H1 (cell line): Measurements from ENCODE around the gene ZNF292. TPM values are rescaled to one million over a fixed set of nuclear protein-coding genes. Genes with fewer than 3 reads are reported as not detected.

Experiments used
- CTCF ChIA-PET: fragments of 300-600 bp; sonication (Branson Sonifier 250); formaldehyde crosslinking; loops from one replicate; lab custom pipeline; 2021; ENCODE audit not compliant: partially characterized antibody; lab: Charles Lee
- POLR2A ChIA-PET: fragments of 300-600 bp; sonication (Branson Sonifier 250); formaldehyde crosslinking; loops from one replicate; lab custom pipeline; 2021; ENCODE audit warnings: inconsistent platforms; ENCODE audit not compliant: partially characterized antibody; lab: Charles Lee
- DNase-seq, 2 experiments: peaks; one replicate each; pipeline versions ENCODE4 v3.0.0 to v3.0.0-alpha.2; 2010 to 2022; ENCODE audit warnings: low spot score in 2 of 2, low read depth in 1 of 2, mixed read lengths in 1 of 2
- FAIRE-seq: peaks from 2 replicates; lab custom pipeline; 2011; peaks lifted over from hg19 to GRCh38; lab: Jason Lieb, UNC
- H2AFZ ChIP-seq: 2 replicates; pipeline ENCODE4 v1.8.1; 2012; ENCODE audit warnings: low read length, inconsistent platforms
- H2AK5ac ChIP-seq: 2 replicates; pipeline ENCODE4 v1.6.1; 2013; ENCODE audit warnings: low read depth, low read length
- H2BK120ac ChIP-seq: replicated peaks from 2 replicates; pipeline ENCODE3; 2013; ENCODE audit warnings: low read depth, low read length, inconsistent platforms
- H2BK12ac ChIP-seq: 2 replicates; pipeline ENCODE4 v1.6.1; 2013; ENCODE audit warnings: low read depth, low read length
- H2BK15ac ChIP-seq: 2 replicates; pipeline ENCODE4 v1.6.1; 2013; ENCODE audit warnings: low read length
- H2BK20ac ChIP-seq: 2 replicates; pipeline ENCODE4 v1.6.1; 2013; ENCODE audit warnings: low read length
- H2BK5ac ChIP-seq: 2 replicates; pipeline ENCODE4 v1.6.1; 2013; ENCODE audit warnings: low read depth, low read length
- H3K14ac ChIP-seq: 2 replicates; pipeline ENCODE4 v1.6.1; 2013; ENCODE audit warnings: inconsistent platforms; ENCODE audit not compliant: insufficient read length
- H3K18ac ChIP-seq: 2 replicates; pipeline ENCODE4 v1.6.1; 2013; ENCODE audit warnings: low read length; ENCODE audit errors: extremely low read depth
- H3K23ac ChIP-seq: 2 replicates; pipeline ENCODE4 v1.6.1; 2013; ENCODE audit warnings: inconsistent platforms; ENCODE audit not compliant: insufficient read length
- H3K23me2 ChIP-seq: 2 replicates; pipeline ENCODE4 v1.6.1; 2013; ENCODE audit warnings: low read depth, low read length
- H3K27ac ChIP-seq: 2 replicates; pipeline ENCODE4 v1.6.1; 2011; ENCODE audit warnings: low read depth, low read length, inconsistent platforms
- H3K27me3 ChIP-seq, 4 experiments: replicated peaks in 1 of 4; 1 replicate in 1 of 4; 2 replicates in 3 of 4; pipeline versions ENCODE4 v1.6.1 to v1.8.1; 2011 to 2013; ENCODE audit warnings: low read length in 3 of 4, mild to moderate bottlenecking in 3 of 4, inconsistent platforms in 2 of 4, mixed read lengths in 2 of 4, moderate library complexity in 1 of 4; ENCODE audit not compliant: control insufficient read depth in 3 of 4, insufficient read depth in 3 of 4; ENCODE audit errors: extremely low read depth in 1 of 4
- H3K36me3 ChIP-seq, 4 experiments: 2 replicates each; pipeline versions ENCODE4 v1.6.1 to v1.8.1; 2011 to 2013; ENCODE audit warnings: mild to moderate bottlenecking in 4 of 4, low read length in 3 of 4, moderate library complexity in 2 of 4, control low read depth in 1 of 4, inconsistent platforms in 1 of 4; ENCODE audit not compliant: insufficient read depth in 4 of 4, control insufficient read depth in 2 of 4
- H3K4ac ChIP-seq: replicated peaks from 2 replicates; pipeline ENCODE3; 2013; ENCODE audit warnings: low read length, low read depth, mixed read lengths, inconsistent platforms; ENCODE audit not compliant: insufficient read length
- H3K4me1 ChIP-seq, 4 experiments: replicated peaks in 1 of 4; 1 replicate in 1 of 4; 2 replicates in 3 of 4; pipeline versions ENCODE4 v1.6.1 to v1.8.1; 2011 to 2013; ENCODE audit warnings: low read length in 3 of 4, inconsistent platforms in 2 of 4, mixed read lengths in 1 of 4; ENCODE audit not compliant: insufficient read depth in 4 of 4, control insufficient read depth in 3 of 4
- H3K4me2 ChIP-seq, 2 experiments: 2 replicates each; pipeline versions ENCODE4 v1.6.1 to v1.8.1; 2011 to 2013; ENCODE audit warnings: low read depth in 2 of 2, low read length in 2 of 2, control low read depth in 1 of 2, inconsistent platforms in 1 of 2, mild to moderate bottlenecking in 1 of 2; ENCODE audit not compliant: insufficient read depth in 1 of 2
- H3K4me3 ChIP-seq, 4 experiments: fragments of 200-600, 300-600 bp in 1 of 4; sonication (generic), shearing (Covaris generic), sonication (Bioruptor Twin) in 1 of 4; 2 replicates each; pipeline versions ENCODE4 v1.5.1 to v1.8.1; 2011 to 2016; ENCODE audit warnings: low read length in 4 of 4, low read depth in 3 of 4, control low read depth in 2 of 4, inconsistent platforms in 2 of 4, mild to moderate bottlenecking in 2 of 4, mixed read lengths in 1 of 4, moderate library complexity in 1 of 4; ENCODE audit not compliant: insufficient read depth in 2 of 4; ENCODE audit errors: extremely low read depth in 1 of 4
- H3K56ac ChIP-seq: replicated peaks from 2 replicates; pipeline ENCODE3; 2013; ENCODE audit warnings: low read depth, mild to moderate bottlenecking, mixed read lengths, low read length, inconsistent platforms; ENCODE audit not compliant: insufficient read length
- H3K79me1 ChIP-seq: 2 replicates; pipeline ENCODE4 v1.6.1; 2013; ENCODE audit warnings: low read depth, low read length, control low read depth
- H3K79me2 ChIP-seq, 2 experiments: 2 replicates each; pipeline versions ENCODE4 v1.6.1 to v1.8.1; 2012 to 2013; ENCODE audit warnings: low read length in 2 of 2, mild to moderate bottlenecking in 2 of 2, inconsistent platforms in 1 of 2; ENCODE audit not compliant: insufficient read depth in 2 of 2, control insufficient read depth in 1 of 2
- H3K9ac ChIP-seq, 4 experiments: replicated peaks in 1 of 4; 1 replicate in 1 of 4; 2 replicates in 3 of 4; pipeline versions ENCODE4 v1.6.1 to v1.8.1; 2011 to 2013; ENCODE audit warnings: low read depth in 3 of 4, low read length in 3 of 4, control low read depth in 2 of 4, mild to moderate bottlenecking in 2 of 4, moderate library complexity in 2 of 4, inconsistent platforms in 1 of 4; ENCODE audit errors: extremely low read depth in 1 of 4
- H3K9me3 ChIP-seq, 2 experiments: 2 replicates each; pipeline versions ENCODE4 v1.6.1 to v1.8.1; 2012 to 2013; ENCODE audit warnings: mild to moderate bottlenecking in 2 of 2, moderate library complexity in 2 of 2, control low read depth in 1 of 2, inconsistent platforms in 1 of 2, low read depth in 1 of 2, low read length in 1 of 2, mixed read lengths in 1 of 2; ENCODE audit not compliant: insufficient read depth in 2 of 2
- H4K20me1 ChIP-seq, 2 experiments: replicated peaks in 1 of 2; 2 replicates each; pipeline versions ENCODE3 to v1.8.1; 2011 to 2013; ENCODE audit warnings: inconsistent platforms in 2 of 2, low read length in 2 of 2, mild to moderate bottlenecking in 1 of 2; ENCODE audit not compliant: insufficient read depth in 2 of 2, control insufficient read depth in 1 of 2
- H4K5ac ChIP-seq: 2 replicates; pipeline ENCODE4 v1.6.1; 2013; ENCODE audit warnings: low read length, low read depth, mixed read lengths, inconsistent platforms; ENCODE audit not compliant: insufficient read length
- H4K8ac ChIP-seq: 2 replicates; pipeline ENCODE4 v1.8.0; 2013; ENCODE audit warnings: mild to moderate bottlenecking, moderate library complexity, low read length, inconsistent platforms; ENCODE audit not compliant: insufficient read depth; ENCODE audit errors: extremely low read depth
- H4K91ac ChIP-seq: replicated peaks from 2 replicates; pipeline ENCODE3; 2013; ENCODE audit warnings: low read length, mixed read lengths, inconsistent platforms; ENCODE audit not compliant: insufficient read length
- POU5F1 ChIP-seq: IDR thresholded peaks from 2 replicates; pipeline ENCODE4 v1.6.1; 2011; ENCODE audit warnings: low read depth, mild to moderate bottlenecking, low read length, moderate library complexity
- RNF2 ChIP-seq: fragments of 200-900, 300-1000 bp; sonication (generic); IDR thresholded peaks from 2 replicates; pipeline ENCODE4 v1.7.1; 2016; ENCODE audit warnings: borderline replicate concordance, low read depth, mild to moderate bottlenecking, antibody characterized with exemption, low read length; ENCODE audit not compliant: poor library complexity, severe bottlenecking; ENCODE audit errors: missing control alignments
- polyA plus RNA-seq, 7 experiments: library from polyadenylated mRNA; depleted of rRNA in 3 of 7; stranded (reverse) in 5 of 7; unstranded in 2 of 7; fragments of >200 nt in 5 of 7; fragments of 200-250 nt in 2 of 7; gene quantifications; 1 replicate in 5 of 7; 2 replicates in 1 of 7; 4 replicates in 1 of 7; pipeline versions ENCODE4 v1.2.1 to v1.2.3, GENCODE V29; 2011 to 2013; ENCODE audit warnings: missing spikeins in 2 of 7, mixed read lengths in 2 of 7
- total RNA-seq: library from RNA; stranded (reverse); fragmentation: NEBNext Ultra II Directional; extraction: Animal tissue kit (Norgen Biotek cat#: 25700); gene quantifications from 2 replicates; pipeline ENCODE4 v1.2.1, GENCODE V29; 2021

ZNF292 gene
- total and polyA plus RNA-seq, 2 of the 8 experiments (the other 6 are each of a cell fraction or from before 2014, with no cell fraction given): 6.8 to 44.2 TPM

DNA sequence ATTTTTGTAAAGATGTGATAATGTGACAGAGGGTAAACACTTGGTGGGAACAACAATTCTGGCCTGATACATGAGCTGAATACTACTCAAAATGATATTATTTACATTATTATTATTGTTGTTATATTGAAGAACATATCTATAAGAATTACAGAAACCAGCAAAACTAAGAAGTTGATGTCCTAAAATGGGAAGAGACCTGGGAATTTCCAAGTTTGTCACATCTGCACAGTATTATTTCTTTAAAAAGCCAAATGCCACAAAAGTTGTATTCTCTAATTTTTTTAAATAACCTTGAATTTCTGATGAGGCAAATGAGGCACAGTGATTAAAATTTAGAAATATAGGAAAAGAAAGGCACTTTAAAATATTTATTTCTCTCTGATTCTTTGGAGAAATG is 5.0 kb upstream of the ZNF292 start:
- DNase-seq: no peak
- no peak for TF ChIP-seq POU5F1
- TF ChIP-seq RNF2: no peak
- Histone ChIP-seq H2AK5ac (no peak overlapping the region), H3K27me3 (peaks cover 0 to 9% (median 4%) of the 10 kb centered on the region in 4 experiments; a peak in 3 of 7 replicates), H3K27ac (no peak overlapping the region), H4K91ac (no peak overlapping the region), H2BK20ac (no peak overlapping the region), H4K8ac (no peak overlapping the region), H3K9me3 (no peaks in the 10 kb centered on the region), H3K36me3 (no peaks in the 10 kb centered on the region), H4K5ac (no peak overlapping the region), H2AFZ (no peak overlapping the region), H2BK12ac (no peak overlapping the region), H3K14ac (no peak overlapping the region), H3K23ac (no peak overlapping the region), H2BK5ac (no peak overlapping the region), H3K4me3 (no peak overlapping the region), H4K20me1 (no peaks in the 10 kb centered on the region), H3K56ac (no peak overlapping the region), H3K79me1 (0 out of 2 replicates have a peak, but pooled peaks cover 4% of the 10 kb centered on the region), H3K9ac (no peak overlapping the region), H2BK15ac (no peak overlapping the region), H3K4me2 (no peak overlapping the region), H3K79me2 (no peaks in the 10 kb centered on the region), H3K18ac (no peak overlapping the region), H2BK120ac (no peak overlapping the region), H3K4me1 (peaks cover 0 to 8% (median 3%) of the 10 kb centered on the region in 4 experiments; a peak in 4 of 7 replicates), H3K4ac (no peak overlapping the region), H3K23me2 (peaks cover 18% of the 10 kb centered on the region)
- ChIA-PET CTCF (interaction anchor here (0.6 to 1.1 kb wide), 3 partner anchors 10 to 81 kb away, joined by 3 to 4 read pairs (median 3); no protein-coding TSS in a partner anchor), POLR2A (no interaction called here)
- no peak for FAIRE-seq
